Neural cell (in vitro differentiated cells): ENCODE results near the gene ANKFN1.

Experiments
- EP300 ChIP-seq: fragments of 450-650 bp; conservative IDR thresholded peaks from 2 replicates; pipeline ENCODE4 v1.6.1; 2014; ENCODE audit warnings: antibody characterized with exemption, mild to moderate bottlenecking, moderate library complexity; ENCODE audit not compliant: poor library complexity, severe bottlenecking
- EZH2 ChIP-seq: fragments of 200-600, 300-800 bp; shearing (Covaris generic), sonication (generic); IDR thresholded peaks from 2 replicates; pipeline ENCODE4 v1.6.1; 2014; ENCODE audit warnings: antibody characterized with exemption, low read length, borderline replicate concordance, mild to moderate bottlenecking; ENCODE audit not compliant: insufficient read depth, poor library complexity, severe bottlenecking
- MXI1 ChIP-seq: fragments of 450-650 bp; conservative IDR thresholded peaks from 2 replicates; pipeline ENCODE4 v1.6.1; 2014; ENCODE audit warnings: antibody characterized with exemption, mild to moderate bottlenecking; ENCODE audit not compliant: poor library complexity, severe bottlenecking
- POLR2AphosphoS5 ChIP-seq: IDR thresholded peaks from 2 replicates; pipeline ENCODE4 v1.6.1; 2012
- RAD21 ChIP-seq: fragments of 450-650 bp; conservative IDR thresholded peaks from 2 replicates; pipeline ENCODE4 v1.6.1; 2014; ENCODE audit warnings: antibody characterized with exemption, mild to moderate bottlenecking, moderate library complexity
- TAF1 ChIP-seq: IDR thresholded peaks from 2 replicates; pipeline ENCODE4 v1.6.1; 2012; ENCODE audit warnings: low read depth
- TF ChIP-seq, protein P1 (sequence below): fragments of 450-650 bp; IDR thresholded peaks from 2 replicates; pipeline ENCODE4 v1.5.1; 2014; ENCODE audit warnings: antibody characterized with exemption, mild to moderate bottlenecking, moderate library complexity; ENCODE audit not compliant: poor library complexity, severe bottlenecking
- TF ChIP-seq, protein P2 (sequence below): IDR thresholded peaks from 2 replicates; pipeline ENCODE4 v1.6.1; 2012; ENCODE audit warnings: borderline replicate concordance

DNA sequence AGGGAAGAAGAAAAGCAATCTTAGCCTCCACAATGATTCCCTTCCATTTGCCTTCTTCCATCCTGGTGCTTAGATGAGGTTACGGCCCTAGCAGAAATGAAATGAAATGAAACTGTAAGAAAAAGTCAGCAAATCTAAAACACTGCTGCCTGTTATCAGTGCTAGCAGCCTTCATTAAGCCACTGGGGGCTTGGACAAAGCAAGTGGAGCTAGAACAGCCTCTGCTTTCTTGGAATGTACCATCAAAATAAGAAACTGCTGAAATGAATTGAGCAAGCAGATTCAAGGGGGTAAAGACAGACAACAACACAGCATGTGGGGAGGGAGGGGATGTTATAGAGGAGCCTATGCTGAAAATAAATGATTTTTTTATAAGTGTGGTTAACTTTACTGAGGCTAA is 5.1 kb downstream of the ANKFN1 start:
- TF ChIP-seq, protein P1, sequence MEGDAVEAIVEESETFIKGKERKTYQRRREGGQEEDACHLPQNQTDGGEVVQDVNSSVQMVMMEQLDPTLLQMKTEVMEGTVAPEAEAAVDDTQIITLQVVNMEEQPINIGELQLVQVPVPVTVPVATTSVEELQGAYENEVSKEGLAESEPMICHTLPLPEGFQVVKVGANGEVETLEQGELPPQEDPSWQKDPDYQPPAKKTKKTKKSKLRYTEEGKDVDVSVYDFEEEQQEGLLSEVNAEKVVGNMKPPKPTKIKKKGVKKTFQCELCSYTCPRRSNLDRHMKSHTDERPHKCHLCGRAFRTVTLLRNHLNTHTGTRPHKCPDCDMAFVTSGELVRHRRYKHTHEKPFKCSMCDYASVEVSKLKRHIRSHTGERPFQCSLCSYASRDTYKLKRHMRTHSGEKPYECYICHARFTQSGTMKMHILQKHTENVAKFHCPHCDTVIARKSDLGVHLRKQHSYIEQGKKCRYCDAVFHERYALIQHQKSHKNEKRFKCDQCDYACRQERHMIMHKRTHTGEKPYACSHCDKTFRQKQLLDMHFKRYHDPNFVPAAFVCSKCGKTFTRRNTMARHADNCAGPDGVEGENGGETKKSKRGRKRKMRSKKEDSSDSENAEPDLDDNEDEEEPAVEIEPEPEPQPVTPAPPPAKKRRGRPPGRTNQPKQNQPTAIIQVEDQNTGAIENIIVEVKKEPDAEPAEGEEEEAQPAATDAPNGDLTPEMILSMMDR: no peak
- TF ChIP-seq MXI1: no peak
- TF ChIP-seq EZH2: no peak
- TF ChIP-seq EP300: no peak
- TF ChIP-seq POLR2AphosphoS5: no peak
- no peak for TF ChIP-seq TAF1
- TF ChIP-seq, protein P2, sequence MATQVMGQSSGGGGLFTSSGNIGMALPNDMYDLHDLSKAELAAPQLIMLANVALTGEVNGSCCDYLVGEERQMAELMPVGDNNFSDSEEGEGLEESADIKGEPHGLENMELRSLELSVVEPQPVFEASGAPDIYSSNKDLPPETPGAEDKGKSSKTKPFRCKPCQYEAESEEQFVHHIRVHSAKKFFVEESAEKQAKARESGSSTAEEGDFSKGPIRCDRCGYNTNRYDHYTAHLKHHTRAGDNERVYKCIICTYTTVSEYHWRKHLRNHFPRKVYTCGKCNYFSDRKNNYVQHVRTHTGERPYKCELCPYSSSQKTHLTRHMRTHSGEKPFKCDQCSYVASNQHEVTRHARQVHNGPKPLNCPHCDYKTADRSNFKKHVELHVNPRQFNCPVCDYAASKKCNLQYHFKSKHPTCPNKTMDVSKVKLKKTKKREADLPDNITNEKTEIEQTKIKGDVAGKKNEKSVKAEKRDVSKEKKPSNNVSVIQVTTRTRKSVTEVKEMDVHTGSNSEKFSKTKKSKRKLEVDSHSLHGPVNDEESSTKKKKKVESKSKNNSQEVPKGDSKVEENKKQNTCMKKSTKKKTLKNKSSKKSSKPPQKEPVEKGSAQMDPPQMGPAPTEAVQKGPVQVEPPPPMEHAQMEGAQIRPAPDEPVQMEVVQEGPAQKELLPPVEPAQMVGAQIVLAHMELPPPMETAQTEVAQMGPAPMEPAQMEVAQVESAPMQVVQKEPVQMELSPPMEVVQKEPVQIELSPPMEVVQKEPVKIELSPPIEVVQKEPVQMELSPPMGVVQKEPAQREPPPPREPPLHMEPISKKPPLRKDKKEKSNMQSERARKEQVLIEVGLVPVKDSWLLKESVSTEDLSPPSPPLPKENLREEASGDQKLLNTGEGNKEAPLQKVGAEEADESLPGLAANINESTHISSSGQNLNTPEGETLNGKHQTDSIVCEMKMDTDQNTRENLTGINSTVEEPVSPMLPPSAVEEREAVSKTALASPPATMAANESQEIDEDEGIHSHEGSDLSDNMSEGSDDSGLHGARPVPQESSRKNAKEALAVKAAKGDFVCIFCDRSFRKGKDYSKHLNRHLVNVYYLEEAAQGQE: no peak
- TF ChIP-seq RAD21: no peak
